Astrocyte (in vitro differentiated cells and primary cell): ENCODE measurements around the gene FPGS.

Experiments used
- EZH2 ChIP-seq: IDR thresholded peaks from 2 replicates; pipeline ENCODE4 v1.6.1; 2012; ENCODE audit warnings: mild to moderate bottlenecking, low read length, inconsistent platforms; ENCODE audit not compliant: insufficient read depth
- TF ChIP-seq, protein P1 (sequence below): IDR thresholded peaks from 2 replicates; pipeline ENCODE4 v1.5.1; 2011; ENCODE audit warnings: low read depth, mild to moderate bottlenecking, inconsistent platforms, low read length, moderate library complexity; ENCODE audit not compliant: insufficient read depth

DNA sequence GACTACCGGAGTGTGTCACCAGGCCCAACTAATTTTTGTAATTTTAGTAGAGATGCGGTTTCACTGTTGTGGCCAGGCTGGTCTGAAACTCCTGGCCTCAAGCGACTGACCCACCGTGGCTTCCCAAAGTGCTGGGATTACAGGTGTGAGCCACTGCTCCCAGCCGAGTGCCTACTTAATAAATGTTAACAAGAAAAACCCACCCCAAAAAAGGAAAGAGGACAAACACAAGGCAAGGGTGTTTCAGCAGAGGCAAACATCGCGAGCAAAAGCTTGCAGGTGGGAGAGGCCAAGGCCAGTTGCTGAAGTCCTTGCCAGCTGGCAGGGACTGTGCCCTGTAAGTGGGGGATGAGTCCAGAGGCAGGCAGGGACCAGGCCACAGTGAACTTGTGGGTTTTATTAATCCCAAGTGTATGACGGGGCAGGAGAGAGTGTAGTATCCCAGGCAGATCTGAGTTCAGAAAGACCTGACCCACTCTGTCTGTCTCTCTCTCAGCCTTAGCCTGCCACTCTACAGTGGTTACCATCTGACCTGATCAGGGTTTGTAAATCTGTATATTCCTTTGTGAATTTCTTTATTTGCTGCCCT lies 6.4 kb upstream of the FPGS start:
- TF ChIP-seq, protein P1, sequence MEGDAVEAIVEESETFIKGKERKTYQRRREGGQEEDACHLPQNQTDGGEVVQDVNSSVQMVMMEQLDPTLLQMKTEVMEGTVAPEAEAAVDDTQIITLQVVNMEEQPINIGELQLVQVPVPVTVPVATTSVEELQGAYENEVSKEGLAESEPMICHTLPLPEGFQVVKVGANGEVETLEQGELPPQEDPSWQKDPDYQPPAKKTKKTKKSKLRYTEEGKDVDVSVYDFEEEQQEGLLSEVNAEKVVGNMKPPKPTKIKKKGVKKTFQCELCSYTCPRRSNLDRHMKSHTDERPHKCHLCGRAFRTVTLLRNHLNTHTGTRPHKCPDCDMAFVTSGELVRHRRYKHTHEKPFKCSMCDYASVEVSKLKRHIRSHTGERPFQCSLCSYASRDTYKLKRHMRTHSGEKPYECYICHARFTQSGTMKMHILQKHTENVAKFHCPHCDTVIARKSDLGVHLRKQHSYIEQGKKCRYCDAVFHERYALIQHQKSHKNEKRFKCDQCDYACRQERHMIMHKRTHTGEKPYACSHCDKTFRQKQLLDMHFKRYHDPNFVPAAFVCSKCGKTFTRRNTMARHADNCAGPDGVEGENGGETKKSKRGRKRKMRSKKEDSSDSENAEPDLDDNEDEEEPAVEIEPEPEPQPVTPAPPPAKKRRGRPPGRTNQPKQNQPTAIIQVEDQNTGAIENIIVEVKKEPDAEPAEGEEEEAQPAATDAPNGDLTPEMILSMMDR, result no peak
- TF ChIP-seq EZH2, result no peak
